GM13977 (cell line): ENCODE results near the gene SRRM4.
"Not testable (repeated sequence)": the region's sequence is repeated elsewhere in the genome, so short reads cannot be mapped to it uniquely, and the experiment has no call there.

ENCODE experiments used
- DNase-seq: peaks from one replicate; pipeline ENCODE4 v3.0.0; 2012; ENCODE audit warnings: low spot score
- in situ Hi-C: fragments of 300-500 bp; cut with MboI; formaldehyde crosslinking; loops from one replicate; pipeline ENCODE4 v1.12.0; 2022; ENCODE audit warnings: low sequenced_read_pairs, low pct_unique_long_range_greater_than_20kb, mixed read lengths, inconsistent platforms; ENCODE audit not compliant: unreplicated experiment
- TF ChIP-seq, protein P1 (sequence below): IDR thresholded peaks from 2 replicates; pipeline ENCODE4 v1.5.1; 2012; ENCODE audit warnings: mild to moderate bottlenecking, control low read depth; ENCODE audit not compliant: insufficient read depth; ENCODE audit errors: extremely low read depth, missing control alignments

SRRM4 gene

GRCh38 chr12:119006746-119007145, 25.4 kb downstream of the SRRM4 start:
- DNase-seq = no peak
- in situ Hi-C loops = no loop called here
- TF ChIP-seq, protein P1, sequence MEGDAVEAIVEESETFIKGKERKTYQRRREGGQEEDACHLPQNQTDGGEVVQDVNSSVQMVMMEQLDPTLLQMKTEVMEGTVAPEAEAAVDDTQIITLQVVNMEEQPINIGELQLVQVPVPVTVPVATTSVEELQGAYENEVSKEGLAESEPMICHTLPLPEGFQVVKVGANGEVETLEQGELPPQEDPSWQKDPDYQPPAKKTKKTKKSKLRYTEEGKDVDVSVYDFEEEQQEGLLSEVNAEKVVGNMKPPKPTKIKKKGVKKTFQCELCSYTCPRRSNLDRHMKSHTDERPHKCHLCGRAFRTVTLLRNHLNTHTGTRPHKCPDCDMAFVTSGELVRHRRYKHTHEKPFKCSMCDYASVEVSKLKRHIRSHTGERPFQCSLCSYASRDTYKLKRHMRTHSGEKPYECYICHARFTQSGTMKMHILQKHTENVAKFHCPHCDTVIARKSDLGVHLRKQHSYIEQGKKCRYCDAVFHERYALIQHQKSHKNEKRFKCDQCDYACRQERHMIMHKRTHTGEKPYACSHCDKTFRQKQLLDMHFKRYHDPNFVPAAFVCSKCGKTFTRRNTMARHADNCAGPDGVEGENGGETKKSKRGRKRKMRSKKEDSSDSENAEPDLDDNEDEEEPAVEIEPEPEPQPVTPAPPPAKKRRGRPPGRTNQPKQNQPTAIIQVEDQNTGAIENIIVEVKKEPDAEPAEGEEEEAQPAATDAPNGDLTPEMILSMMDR = no peak

- DNase-seq, in situ Hi-C loops: not testable (repeated sequence)
Observed at GRCh38 chr12:119008273-119008672, 26.9 kb downstream of the SRRM4 start.

GRCh38 chr12:119008691-119009221, 27.4 kb downstream of the SRRM4 start:
- no peak for DNase-seq
- TF ChIP-seq, protein P1 = no peak
- in situ Hi-C loops = no loop called here

DNA sequence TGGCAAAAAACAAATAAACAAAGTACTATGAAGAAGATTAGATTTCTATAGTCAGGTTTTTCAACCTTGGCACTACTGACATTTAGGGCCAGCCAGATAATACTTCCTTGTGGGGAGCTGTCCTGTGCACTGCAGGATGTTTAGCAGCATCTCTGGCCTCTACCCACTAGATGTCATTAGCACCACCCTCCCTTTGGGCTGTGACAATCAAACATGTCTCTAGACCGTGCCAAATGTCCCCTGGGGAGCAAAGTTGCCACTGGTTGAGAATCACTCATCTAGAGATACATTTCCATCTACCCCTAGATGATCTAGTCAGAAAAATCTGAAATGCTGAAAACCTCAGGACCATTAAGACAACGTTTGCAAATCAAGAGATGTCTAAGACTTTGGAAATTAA, 29.9 kb downstream of the SRRM4 start:
- TF ChIP-seq, protein P1 = no peak
- no peak for DNase-seq
- in situ Hi-C loops = no loop called here

DNA sequence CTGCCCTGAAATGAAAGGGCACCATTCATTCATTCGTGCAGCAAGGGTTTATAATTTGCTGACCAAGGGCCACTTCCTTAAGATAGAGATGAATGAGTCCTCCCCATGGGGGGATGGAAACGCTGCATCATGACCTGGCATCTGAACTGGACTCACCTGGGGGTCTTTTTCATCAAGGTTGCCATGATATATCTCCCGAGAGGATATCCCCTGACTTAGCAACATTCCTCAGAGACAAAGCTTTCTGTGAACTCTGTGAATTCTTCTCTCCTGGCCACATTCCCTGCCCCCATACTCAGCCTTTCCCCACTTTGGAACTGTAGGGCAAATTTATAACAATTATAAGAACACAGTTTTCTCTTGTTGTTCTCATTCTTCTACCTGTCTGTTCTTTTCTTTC, 30.8 kb downstream of the SRRM4 start:
- TF ChIP-seq, protein P1 = no peak
- in situ Hi-C loops = no loop called here
- DNase-seq = no peak

- TF ChIP-seq, protein P1 = no peak
- DNase-seq = no peak
- in situ Hi-C loops = no loop called here
Observed at GRCh38 chr12:119013023-119013422, 31.7 kb downstream of the SRRM4 start.

DNA sequence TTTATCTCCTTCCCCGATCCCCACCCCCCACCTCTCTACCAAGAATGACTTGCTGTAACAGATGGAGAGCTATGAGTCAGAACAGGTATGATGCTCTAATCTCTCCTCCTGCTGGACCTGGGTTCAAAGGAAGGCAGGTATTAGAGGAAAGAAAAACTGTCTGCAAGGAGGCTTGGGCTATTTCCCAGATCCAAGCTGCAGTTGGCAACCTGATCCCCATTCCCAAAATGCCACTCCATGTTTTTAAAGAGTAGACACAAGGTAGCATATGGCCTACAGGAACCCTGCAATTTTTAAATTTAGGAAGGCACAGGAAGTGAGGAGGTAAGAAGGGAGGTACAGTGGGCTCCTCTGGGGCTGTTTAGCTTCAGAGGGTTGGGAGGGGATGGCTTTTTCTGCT, 33.0 kb downstream of the SRRM4 start:
- no peak for DNase-seq
- TF ChIP-seq, protein P1 = no peak
- in situ Hi-C loops = no loop called here
